HG03280 (cell line): ENCODE measurements around the gene FAM8A1.
A peak's percentile ranks its signal among the peaks of the same experiment; 100 is the strongest.
"Not testable (repeated sequence)": the region's sequence is repeated elsewhere in the genome, so short reads cannot be mapped to it uniquely, and the experiment has no call there.

Experiments
- ATAC-seq: cut with Tn5 transposase; IDR thresholded peaks from one replicate; pipeline ENCODE4 v1.9.1; 2021; ENCODE audit warnings: mild to moderate bottlenecking, moderate library complexity; ENCODE audit not compliant: unreplicated experiment

Gene FAM8A1

DNA sequence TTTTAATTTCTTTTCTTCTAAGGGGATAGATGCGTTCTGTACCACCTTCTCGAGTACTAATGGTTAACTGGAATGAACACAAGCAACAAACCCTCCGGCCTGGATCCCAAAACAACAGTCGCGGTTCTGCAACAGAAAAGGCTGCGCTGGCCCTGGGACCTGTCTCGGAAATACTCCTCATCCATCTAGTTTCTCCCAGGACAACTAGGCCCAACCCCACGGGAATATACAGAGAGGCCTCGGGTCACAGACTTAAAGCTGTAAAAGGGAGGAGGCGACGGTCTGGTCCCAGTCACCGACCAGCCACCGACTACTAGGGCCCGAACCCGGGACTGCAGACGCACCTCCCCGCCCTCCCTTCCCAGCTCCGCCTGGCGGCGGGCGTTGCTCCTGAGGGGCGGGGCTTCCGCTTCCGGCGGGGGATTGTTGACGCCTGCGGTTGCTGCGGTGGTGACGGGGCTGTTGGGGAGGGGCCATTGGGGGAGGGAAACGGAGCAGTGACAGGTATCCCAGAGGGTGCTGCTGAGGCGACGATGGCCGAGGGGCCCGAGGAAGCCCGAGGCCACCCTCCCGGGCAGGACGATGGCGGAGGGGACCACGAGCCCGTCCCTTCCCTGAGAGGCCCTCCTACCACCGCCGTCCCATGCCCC is at the start of gene FAM8A1:
Gene FAM8A1, plus strand, starts transcription at position 426 of the 650 bp plus-strand sequence. Its CDS starts 108 bp downstream, at position 534.
- ATAC-seq, result peak; percentile 89

DNA sequence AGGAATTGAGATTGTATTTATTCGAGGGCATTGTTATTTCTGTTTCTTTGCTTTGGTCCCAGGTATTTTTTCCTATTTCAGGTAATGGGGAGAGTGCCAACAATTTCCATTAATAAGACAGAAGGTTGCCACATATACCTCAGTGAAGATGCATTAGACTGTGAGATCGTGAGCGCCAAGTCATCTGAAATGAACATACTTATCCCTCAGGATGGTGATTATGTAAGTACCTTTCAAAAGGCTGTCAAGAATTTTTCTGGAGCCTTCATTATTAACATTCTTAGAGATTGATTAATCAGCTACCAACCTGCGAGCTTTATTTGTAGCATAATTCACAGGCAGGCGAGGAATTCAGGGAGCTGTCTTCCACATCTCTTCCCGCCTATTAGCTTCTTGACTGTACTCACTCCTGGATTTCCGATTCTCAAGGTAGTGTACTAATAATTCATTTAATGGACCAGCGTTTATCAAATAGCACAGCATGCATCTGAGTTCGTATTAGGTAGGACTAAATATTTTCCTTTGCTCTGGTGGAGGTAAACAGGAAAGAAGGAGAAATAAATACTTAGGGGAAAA is 48.6 kb upstream of the FAM8A1 start:
- no peak for ATAC-seq

DNA sequence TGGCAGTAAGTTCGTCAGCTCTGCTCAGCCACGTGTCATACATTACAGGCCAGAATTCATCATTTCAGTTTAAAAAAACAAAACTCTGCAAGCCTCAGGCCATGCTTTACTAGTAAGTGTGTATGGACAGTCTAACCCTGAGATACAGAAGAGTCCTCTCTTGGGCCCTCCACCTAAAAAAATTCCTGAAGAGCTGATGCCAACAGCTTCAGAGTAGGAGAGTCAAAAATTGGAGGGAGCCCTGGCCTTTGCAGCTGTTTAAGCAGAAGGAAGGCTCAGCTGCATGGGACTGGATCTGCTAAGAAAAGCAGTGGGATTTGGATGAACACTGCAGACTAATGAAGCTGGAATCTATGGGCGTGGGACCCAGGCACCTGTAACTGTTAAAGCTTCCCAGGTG is 47.2 kb upstream of the FAM8A1 start:
- no peak for ATAC-seq

- ATAC-seq, result no peak
These were observed 44.1 kb upstream of the FAM8A1 start for GRCh38 chr6:17556014-17556413.

GRCh38 chr6:17562636-17563035 is 37.5 kb upstream of the FAM8A1 start:
- no peak for ATAC-seq

GRCh38 chr6:17565399-17565798 is 34.7 kb upstream of the FAM8A1 start:
- no peak for ATAC-seq

DNA sequence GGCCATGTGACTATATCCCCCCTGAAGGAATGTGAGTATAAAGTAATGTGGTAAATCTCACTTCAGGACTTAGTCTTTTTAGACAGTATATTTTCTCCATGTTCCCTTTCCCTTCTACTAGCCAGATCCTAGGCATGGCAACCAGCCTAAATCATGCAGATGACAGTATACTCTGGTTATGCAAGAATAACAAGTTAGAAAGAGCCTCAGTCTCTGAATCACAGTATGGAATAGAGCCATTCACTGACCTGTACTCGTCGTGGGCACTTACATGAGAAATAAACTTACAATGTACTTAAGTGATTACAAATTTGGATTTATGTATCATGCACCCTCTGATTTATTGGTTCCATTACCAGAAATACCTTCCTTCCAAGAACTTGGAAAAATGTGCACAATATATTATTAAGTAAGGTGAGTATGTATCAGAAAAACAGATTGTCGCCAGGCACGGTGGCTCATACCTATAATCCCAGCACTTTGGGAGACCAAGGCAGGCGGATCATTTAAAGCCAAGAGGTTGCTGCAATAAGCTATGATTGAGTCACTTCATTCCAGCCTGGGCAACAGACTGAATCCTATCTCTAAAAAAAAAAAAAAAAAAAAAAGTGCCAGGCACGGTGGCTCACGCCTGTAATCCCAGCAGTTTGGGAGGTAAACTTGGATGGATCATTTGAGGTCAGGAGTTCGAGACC is 25.1 kb upstream of the FAM8A1 start:
- no peak for ATAC-seq

- no peak for ATAC-seq
These were observed 23.0 kb upstream of the FAM8A1 start for GRCh38 chr6:17577059-17577458.

- no peak for ATAC-seq
These were observed 19.5 kb upstream of the FAM8A1 start for GRCh38 chr6:17580518-17581048.

DNA sequence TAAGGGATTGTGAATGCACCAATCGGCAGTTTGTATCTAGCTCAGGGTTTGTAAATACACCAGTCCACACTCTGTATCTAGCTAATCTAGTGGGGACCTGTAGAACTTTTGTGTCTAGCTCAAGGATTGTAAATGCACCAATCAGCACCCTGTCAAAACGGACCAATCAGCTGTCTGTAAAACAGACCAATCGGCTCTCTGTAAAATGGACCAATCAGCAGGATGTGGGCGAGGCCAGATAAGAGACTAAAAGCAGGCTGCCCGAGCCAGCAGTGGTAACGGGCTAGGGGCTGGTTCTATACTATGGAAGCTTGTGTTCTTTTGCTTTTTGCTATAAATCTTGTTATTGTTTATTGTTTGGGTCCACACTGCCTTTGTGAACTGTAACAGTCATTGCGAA is 18.8 kb upstream of the FAM8A1 start:
- not testable (repeated sequence) for ATAC-seq

- ATAC-seq, result peak; percentile 25
These were observed 16.3 kb upstream of the FAM8A1 start for GRCh38 chr6:17583811-17584210.

GRCh38 chr6:17584241-17584803 is 15.8 kb upstream of the FAM8A1 start:
- ATAC-seq, result peak; percentile 59

DNA sequence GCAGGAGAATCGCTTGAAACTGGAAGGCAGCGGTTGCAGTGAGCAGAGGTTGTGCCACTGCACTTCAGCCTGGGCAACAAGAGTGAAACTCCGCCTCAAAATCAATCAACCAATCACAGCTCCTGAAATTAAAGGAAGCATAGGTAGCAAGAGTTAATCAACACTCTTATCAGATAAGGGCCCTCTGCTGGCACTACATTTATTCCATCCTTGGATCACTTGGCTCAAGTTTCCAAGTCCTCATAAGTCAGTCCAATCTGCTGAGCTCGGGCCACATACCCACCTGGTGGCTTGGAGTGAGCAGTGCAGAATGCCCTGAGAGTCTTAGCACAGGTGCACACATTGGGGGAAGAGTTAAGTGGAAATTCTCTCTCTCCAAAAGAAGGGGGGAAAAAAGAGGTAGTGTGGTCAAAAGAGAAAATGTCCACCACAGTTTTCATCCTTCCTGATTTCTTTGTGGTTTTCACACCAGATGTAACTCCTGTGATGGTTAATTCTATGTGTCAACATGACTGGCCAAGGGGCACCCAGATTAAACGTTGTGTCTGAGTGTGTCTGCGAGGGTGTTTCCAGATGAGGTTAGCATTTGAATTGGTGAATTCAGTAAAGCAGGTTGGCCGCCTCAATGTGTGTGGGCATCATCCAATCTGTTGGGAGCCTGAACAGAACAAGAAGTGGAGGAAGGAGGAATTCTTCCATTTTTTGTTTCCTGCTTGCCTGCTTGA is 14.2 kb upstream of the FAM8A1 start:
- no peak for ATAC-seq

DNA sequence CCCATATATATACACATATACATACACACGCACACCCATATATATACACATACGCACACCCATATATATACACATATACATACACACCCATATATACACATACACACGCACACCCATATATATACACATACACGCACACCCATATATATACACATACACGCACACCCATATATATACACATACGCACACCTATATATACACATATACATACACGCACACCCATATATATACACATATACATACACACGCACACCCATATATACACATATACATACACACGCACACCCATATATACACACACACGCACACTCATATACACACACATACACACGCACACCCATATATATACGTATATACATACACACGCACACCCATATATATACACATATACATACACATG is 13.5 kb upstream of the FAM8A1 start:
- ATAC-seq, result not testable (repeated sequence)

GRCh38 chr6:17588011-17588410 is 12.1 kb upstream of the FAM8A1 start:
- no peak for ATAC-seq

DNA sequence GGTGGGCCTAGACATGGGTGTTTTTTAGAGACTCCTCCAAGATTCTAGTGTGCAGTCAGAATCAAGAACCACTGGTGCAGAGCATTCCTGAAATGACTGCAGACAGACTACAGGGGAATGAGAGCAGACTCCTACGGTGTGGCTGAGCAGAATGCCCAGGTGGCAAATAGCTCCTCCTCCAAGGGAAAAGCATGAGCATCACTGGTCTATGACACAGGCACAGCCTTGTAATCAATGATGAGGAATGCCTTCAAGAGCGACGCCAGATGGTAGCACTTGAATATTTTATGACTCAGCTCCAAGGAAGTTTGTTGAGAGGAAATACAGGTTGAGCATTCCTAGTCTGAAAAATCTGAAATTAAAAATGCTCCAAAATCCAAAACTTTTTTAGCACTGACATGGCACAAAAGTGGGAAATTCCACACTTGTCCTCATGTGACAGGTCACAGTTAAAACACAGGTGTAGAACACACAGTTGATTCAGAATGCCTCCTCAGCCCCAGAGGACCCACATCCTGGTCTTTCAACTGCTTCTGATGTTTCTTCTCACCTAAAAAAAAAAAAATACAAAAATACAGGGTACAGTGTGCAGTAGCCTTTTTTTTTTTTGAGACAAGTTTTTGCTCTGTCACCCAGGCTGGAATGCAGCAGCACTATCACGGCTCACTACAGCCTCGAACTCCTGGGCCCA is 10.6 kb upstream of the FAM8A1 start:
- no peak for ATAC-seq

- no peak for ATAC-seq
These were observed 8.8 kb upstream of the FAM8A1 start for GRCh38 chr6:17591287-17591686.

GRCh38 chr6:17593246-17593645 is 6.9 kb upstream of the FAM8A1 start:
- ATAC-seq, result no peak

DNA sequence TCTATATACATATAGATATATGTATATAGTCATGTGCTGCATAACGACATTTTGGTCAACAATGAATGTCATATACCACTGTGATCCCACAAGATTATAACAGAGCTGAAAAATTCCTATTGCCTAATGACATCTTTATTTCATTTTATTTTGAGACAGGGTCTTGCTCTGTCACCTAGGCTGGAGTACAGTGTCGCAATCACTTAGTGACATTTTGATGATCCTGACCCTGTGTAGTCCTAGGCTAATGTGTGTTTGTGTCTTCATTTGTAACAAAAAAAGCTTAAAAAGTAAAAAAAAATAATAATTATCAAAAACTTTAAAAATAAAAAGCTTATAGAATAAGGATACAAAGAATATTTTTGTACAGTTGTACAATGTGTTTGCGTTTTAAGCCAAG is 4.0 kb upstream of the FAM8A1 start:
- ATAC-seq, result no peak
